NCI-H2196 (cell line): ENCODE measurements around the gene PLG.
"Not testable (repeated sequence)": the region's sequence is repeated elsewhere in the genome, so short reads cannot be mapped to it uniquely, and the experiment has no call there.

Experiments
- DNase-seq: peaks from one replicate; lab custom pipeline; 2025; ENCODE audit not compliant: unreplicated experiment; lab: John Stamatoyannopoulos, UW

PLG gene

GRCh38 chr6:160697826-160698225 lies 4.2 kb upstream of the PLG start:
- DNase-seq, result no peak

GRCh38 chr6:160704688-160705087 lies 2.6 kb downstream of the PLG start:
- DNase-seq, result not testable (repeated sequence)

GRCh38 chr6:160708993-160709392 lies 6.9 kb downstream of the PLG start:
- DNase-seq, result not testable (repeated sequence)

GRCh38 chr6:160714731-160715316 lies 12.8 kb downstream of the PLG start:
- no peak for DNase-seq

- no peak for DNase-seq
Measured at GRCh38 chr6:160730911-160731310, 28.9 kb downstream of the PLG start.

- DNase-seq, result peak; percentile 18
Measured at GRCh38 chr6:160733050-160733646, 31.1 kb downstream of the PLG start.

- DNase-seq, result no peak
Measured at GRCh38 chr6:160734627-160735026, 32.6 kb downstream of the PLG start.

GRCh38 chr6:160735523-160735922 lies 33.5 kb downstream of the PLG start:
- DNase-seq, result no peak

- DNase-seq, result no peak
Measured at GRCh38 chr6:160737934-160738333, 35.9 kb downstream of the PLG start.

GRCh38 chr6:160739955-160740354 lies 37.9 kb downstream of the PLG start:
- DNase-seq, result no peak

- not testable (repeated sequence) for DNase-seq
Measured at GRCh38 chr6:160741012-160741411, 39.0 kb downstream of the PLG start.

- DNase-seq, result no peak
Measured at GRCh38 chr6:160742090-160742489, 40.0 kb downstream of the PLG start.

GRCh38 chr6:160750276-160750689 lies 48.2 kb downstream of the PLG start:
- DNase-seq, result no peak

GRCh38 chr6:160753211-160753610 lies 51.2 kb downstream of the PLG start:
- not testable (repeated sequence) for DNase-seq

GRCh38 chr6:160755165-160755564 lies 53.1 kb downstream of the PLG start:
- no peak for DNase-seq

GRCh38 chr6:160756021-160756420 lies 54.0 kb downstream of the PLG start:
- DNase-seq, result no peak

- no peak for DNase-seq
Measured at GRCh38 chr6:160756871-160757270, 54.8 kb downstream of the PLG start.

- no peak for DNase-seq
Measured at GRCh38 chr6:160764847-160765246, 62.8 kb downstream of the PLG start.

GRCh38 chr6:160765412-160765811 lies 63.4 kb downstream of the PLG start:
- no peak for DNase-seq

GRCh38 chr6:160766657-160766988 lies 64.6 kb downstream of the PLG start:
- DNase-seq, result no peak

- DNase-seq, result peak; percentile 7
Measured at GRCh38 chr6:160766989-160767646, 65.1 kb downstream of the PLG start.

- no peak for DNase-seq
Measured at GRCh38 chr6:160767647-160768019, 65.6 kb downstream of the PLG start.

GRCh38 chr6:160768101-160768500 lies 66.1 kb downstream of the PLG start:
- DNase-seq, result no peak
